GM23338 (cell line): ENCODE data around the gene NFRKB. TPM values are rescaled to one million over a fixed set of nuclear protein-coding genes. Genes with fewer than 3 reads are reported as not detected.

Source experiments
- ATAC-seq: fragments of 200-7000 bp; cut with Tn5 transposase; 3 replicates; pipeline ENCODE4 v1.9.1; 2020
- DNase-seq: peaks from one replicate; pipeline ENCODE4 v3.0.0-alpha.2; 2015; ENCODE audit warnings: low spot score
- H2AFZ ChIP-seq: fragments of 200-600 bp; sonication (generic); 2 replicates; pipeline ENCODE4 v1.8.0; 2016; ENCODE audit warnings: antibody characterized with exemption, mild to moderate bottlenecking, moderate library complexity
- H3F3A ChIP-seq: fragments of 200-600 bp; sonication (generic); replicated peaks from 2 replicates; pipeline ENCODE4 v1.8.0; 2017; ENCODE audit warnings: antibody characterized with exemption, mixed run types, low read depth
- H3K27ac ChIP-seq: fragments of 200-600 bp; sonication (generic); 2 replicates; pipeline ENCODE4 v1.6.1; 2016; ENCODE audit warnings: low read depth
- H3K27me3 ChIP-seq: fragments of 200-600 bp; sonication (generic); 2 replicates; pipeline ENCODE4 v1.8.0; 2016; ENCODE audit warnings: mild to moderate bottlenecking, mixed run types, moderate library complexity; ENCODE audit not compliant: insufficient read depth
- H3K36me3 ChIP-seq: fragments of 200-600 bp; sonication (generic); 2 replicates; pipeline ENCODE4 v1.8.0; 2016; ENCODE audit warnings: mild to moderate bottlenecking; ENCODE audit not compliant: insufficient read depth
- H3K4me1 ChIP-seq: fragments of 200-600 bp; sonication (generic); 2 replicates; pipeline ENCODE4 v1.8.0; 2016; ENCODE audit warnings: mild to moderate bottlenecking, moderate library complexity; ENCODE audit not compliant: insufficient read depth
- H3K4me2 ChIP-seq: fragments of 200-600 bp; sonication (generic); 2 replicates; pipeline ENCODE4 v1.7.1; 2017; ENCODE audit warnings: mixed run types
- H3K4me3 ChIP-seq: fragments of 200-600 bp; sonication (generic); 2 replicates; pipeline ENCODE4 v1.6.1; 2016; ENCODE audit warnings: mixed run types
- H3K79me2 ChIP-seq: fragments of 200-600 bp; sonication (generic); replicated peaks from 2 replicates; pipeline ENCODE4 v1.8.0; 2017; ENCODE audit warnings: mild to moderate bottlenecking; ENCODE audit not compliant: insufficient read depth
- H3K9me2 ChIP-seq: fragments of 200-600 bp; sonication (generic); 2 replicates; pipeline ENCODE4 v1.8.0; 2017; ENCODE audit not compliant: insufficient read depth
- H4K20me1 ChIP-seq: fragments of 200-600 bp; sonication (generic); replicated peaks from 2 replicates; pipeline ENCODE4 v1.8.0; 2017; ENCODE audit warnings: mild to moderate bottlenecking; ENCODE audit not compliant: insufficient read depth
- H3K27ac Mint-ChIP-seq: 2 replicates; pipeline ENCODE4 v1.8.0; 2020; ENCODE audit warnings: inconsistent platforms, mild to moderate bottlenecking, moderate library complexity, mixed read lengths
- H3K27me3 Mint-ChIP-seq: 3 replicates; pipeline ENCODE4 v1.8.0; 2022; ENCODE audit warnings: low read depth, mild to moderate bottlenecking, moderate library complexity, mixed read lengths, inconsistent platforms; ENCODE audit not compliant: insufficient read depth, poor library complexity
- H3K36me3 Mint-ChIP-seq: 3 replicates; pipeline ENCODE4 v1.8.0; 2021; ENCODE audit warnings: low read depth, mild to moderate bottlenecking, inconsistent platforms, moderate library complexity, mixed read lengths
- H3K4me1 Mint-ChIP-seq: 3 replicates; pipeline ENCODE4 v1.8.0; 2020; ENCODE audit warnings: mild to moderate bottlenecking, inconsistent platforms, mixed read lengths
- H3K4me3 Mint-ChIP-seq: 3 replicates; pipeline ENCODE4 v1.8.0; 2021; ENCODE audit warnings: moderate library complexity, mild to moderate bottlenecking, inconsistent platforms, mixed read lengths
- H3K9me3 Mint-ChIP-seq: 3 replicates; pipeline ENCODE4 v1.8.0; 2020; ENCODE audit warnings: moderate library complexity, mild to moderate bottlenecking, inconsistent platforms, mixed read lengths
- CTCF ChIP-seq, 2 experiments: fragments of 200-600 bp in 1 of 2; sonication (generic) in 1 of 2; conservative IDR thresholded peaks; 2 replicates each; pipeline versions ENCODE4 v1.5.1 to v1.6.1; 2016 to 2017; ENCODE audit warnings: antibody characterized with exemption in 2 of 2, low read depth in 2 of 2, mild to moderate bottlenecking in 2 of 2, moderate library complexity in 1 of 2
- ETS1 ChIP-seq: IDR thresholded peaks from 2 replicates; pipeline ENCODE4 v1.6.1; 2016; ENCODE audit warnings: antibody characterized with exemption
- EZH2 ChIP-seq: fragments of 200-600 bp; sonication (generic); IDR thresholded peaks from one replicate; pipeline ENCODE4 v1.8.0; 2017; ENCODE audit warnings: antibody characterized with exemption, mild to moderate bottlenecking, low read depth; ENCODE audit not compliant: unreplicated experiment
- EZH2phosphoT487 ChIP-seq: fragments of 200-600 bp; sonication (generic); IDR thresholded peaks from one replicate; pipeline ENCODE4 v1.8.1; 2018; ENCODE audit warnings: antibody characterized with exemption; ENCODE audit not compliant: unreplicated experiment
- JUNB ChIP-seq: IDR thresholded peaks from one replicate; pipeline ENCODE4 v1.6.1; 2016; ENCODE audit warnings: antibody characterized with exemption; ENCODE audit not compliant: unreplicated experiment
- NANOG ChIP-seq: IDR thresholded peaks from 2 replicates; pipeline ENCODE4 v1.6.1; 2016; ENCODE audit warnings: antibody characterized with exemption, borderline replicate concordance
- POLR2AphosphoS5 ChIP-seq: IDR thresholded peaks from 2 replicates; pipeline ENCODE4 v1.6.1; 2016; ENCODE audit warnings: antibody characterized with exemption, low read depth
- REST ChIP-seq: IDR thresholded peaks from one replicate; pipeline ENCODE4 v1.6.1; 2018; ENCODE audit warnings: antibody characterized with exemption; ENCODE audit not compliant: unreplicated experiment
- ZNF114 ChIP-seq: fragments of 250-450 bp; sonication (Bioruptor Pico); IDR thresholded peaks from 2 replicates; pipeline ENCODE4 v1.5.0; 2020; ENCODE audit warnings: mild to moderate bottlenecking, moderate library complexity
- ZNF331 ChIP-seq: fragments of 250-450 bp; sonication (Bioruptor Pico); IDR thresholded peaks from 2 replicates; pipeline ENCODE4 v1.5.0; 2020; ENCODE audit warnings: low read depth, mild to moderate bottlenecking, moderate library complexity
- ZNF462 ChIP-seq: fragments of 250-450 bp; sonication (Bioruptor Pico); IDR thresholded peaks from 2 replicates; pipeline ENCODE4 v1.5.0; 2020; ENCODE audit warnings: mild to moderate bottlenecking, moderate library complexity
- polyA plus RNA-seq: library from polyadenylated mRNA; unstranded; fragments of >200 nt; fragmentation: Nextera tagmentation; extraction: Ambion mirVana; gene quantifications from 2 replicates; pipeline ENCODE4 v1.2.1, GENCODE V29; 2016
- total RNA-seq: library from RNA; depleted of rRNA; stranded (reverse); fragments of >200 nt; shearing (Covaris generic); gene quantifications from 2 replicates; pipeline ENCODE4 v1.2.3, GENCODE V29; 2014

Gene NFRKB
- total and polyA plus RNA-seq, 2 experiments from 2014 or later = 22.4 to 44.9 TPM

GRCh38 chr11:129853518-129854231 is 41.7 kb downstream of the NFRKB start:
- Histone ChIP-seq H3K4me3 (no peak overlapping the region), H3K4me2 (no peak overlapping the region), H3F3A (no peaks in the 10 kb centered on the region), H2AFZ (no peak overlapping the region), H4K20me1 (no peaks in the 10 kb centered on the region), H3K9me2 (0 out of 2 replicates have a peak, but pooled peaks cover 3% of the 10 kb centered on the region), H3K79me2 (no peaks in the 10 kb centered on the region), H3K4me1 (no peaks in the 10 kb centered on the region), H3K27ac (0 out of 2 replicates have a peak overlapping the region, but pooled peaks have one; percentile 8), H3K36me3 (no peaks in the 10 kb centered on the region), H3K27me3 (no peaks in the 10 kb centered on the region)
- no peak overlapping the region for H3K4me3 Mint-ChIP-seq
- peak; percentile 23 for DNase-seq
- no peak for TF ChIP-seq EZH2phosphoT487
- no peak for TF ChIP-seq ZNF462
- TF ChIP-seq ETS1 = no peak
- TF ChIP-seq EZH2 = no peak
- no peak for TF ChIP-seq ZNF114
- TF ChIP-seq REST = no peak
- no peak for TF ChIP-seq NANOG
- TF ChIP-seq CTCF (conservative IDR thresholded peaks at IDR 0.05; ENCODE audit: low read depth in 2 of 2) = no peak
- no peak for TF ChIP-seq POLR2AphosphoS5
- TF ChIP-seq ZNF331 (CRISPR knock-in tag) = no peak
- TF ChIP-seq JUNB = no peak
- no peak for ATAC-seq
- H3K36me3 Mint-ChIP-seq = no peaks in the 10 kb centered on the region
- H3K27me3 Mint-ChIP-seq = peaks cover 5% of the 10 kb centered on the region
- no peaks in the 10 kb centered on the region for H3K9me3 Mint-ChIP-seq
- H3K4me1 Mint-ChIP-seq = peaks cover 2% of the 10 kb centered on the region; the same call in 1 of the 3 replicates
- peak overlapping the region; percentile 36; the same call in 1 of the 2 replicates for H3K27ac Mint-ChIP-seq
